SW 1271 (cell line): ENCODE data around the gene FAP.

Experiments
- DNase-seq, 2 experiments: peaks; one replicate each; lab custom pipeline; 2025; lab: John Stamatoyannopoulos, UW

FAP gene

DNA sequence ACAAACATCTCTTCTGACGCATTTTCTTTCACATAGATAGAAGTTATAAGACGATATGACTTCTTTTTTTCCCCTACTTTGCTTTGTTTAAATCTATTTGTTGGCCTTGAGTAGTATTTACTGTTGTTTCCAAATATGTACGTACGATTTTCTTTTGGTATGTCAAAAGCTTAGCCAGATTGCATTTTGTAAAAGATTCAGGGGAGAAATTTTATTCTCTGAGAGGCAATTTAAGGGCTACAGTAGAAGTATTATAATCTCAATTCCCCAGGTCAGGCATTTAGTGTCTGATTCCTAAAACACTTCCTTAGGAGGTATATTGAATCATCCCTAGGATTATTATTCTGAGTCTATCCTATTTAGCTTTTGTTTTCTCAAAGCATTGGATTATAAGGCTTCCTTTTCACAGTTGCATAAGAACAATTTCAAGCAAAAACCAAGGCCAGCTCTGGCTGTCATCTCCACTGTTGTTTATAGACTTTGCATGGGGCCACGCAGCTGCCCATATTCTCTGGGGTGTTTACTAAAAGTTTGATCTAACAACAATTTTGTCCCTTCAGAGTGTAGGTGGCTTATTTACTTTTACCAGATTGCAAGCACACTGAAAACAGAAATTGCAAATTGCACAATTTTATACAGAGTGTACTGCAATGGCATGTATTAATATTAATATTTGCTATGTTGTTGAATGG, 57.6 kb downstream of the FAP start:
- DNase-seq, result no peak

DNA sequence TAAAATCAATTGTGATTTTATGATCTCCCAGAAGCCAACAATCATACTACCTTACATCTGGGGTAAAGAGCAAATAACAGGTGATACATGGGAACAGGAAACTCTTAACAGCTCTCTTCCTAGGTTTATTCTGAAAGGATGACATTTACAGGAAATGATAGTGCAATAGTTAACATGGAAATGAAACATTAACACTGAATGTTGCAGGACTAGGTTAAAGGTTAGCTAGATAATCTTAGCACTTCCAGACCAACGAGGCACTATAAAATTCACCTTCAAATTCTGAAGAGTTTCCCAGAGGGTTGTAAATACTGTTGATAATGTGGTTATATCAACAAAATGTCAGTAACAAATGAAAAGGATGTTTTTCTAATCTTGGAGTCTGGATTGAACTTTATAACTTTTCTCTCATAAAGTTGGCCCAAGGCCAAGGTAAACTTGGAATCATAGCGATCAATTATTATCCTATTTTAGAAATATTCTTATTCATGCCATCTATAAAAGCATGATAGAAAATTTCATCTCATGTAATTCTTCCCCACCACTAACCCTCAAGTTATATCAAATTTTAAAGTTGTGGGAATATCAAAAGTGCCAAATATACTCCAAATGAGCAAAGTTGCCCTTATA, 58.3 kb downstream of the FAP start:
- DNase-seq, result no peak

DNA sequence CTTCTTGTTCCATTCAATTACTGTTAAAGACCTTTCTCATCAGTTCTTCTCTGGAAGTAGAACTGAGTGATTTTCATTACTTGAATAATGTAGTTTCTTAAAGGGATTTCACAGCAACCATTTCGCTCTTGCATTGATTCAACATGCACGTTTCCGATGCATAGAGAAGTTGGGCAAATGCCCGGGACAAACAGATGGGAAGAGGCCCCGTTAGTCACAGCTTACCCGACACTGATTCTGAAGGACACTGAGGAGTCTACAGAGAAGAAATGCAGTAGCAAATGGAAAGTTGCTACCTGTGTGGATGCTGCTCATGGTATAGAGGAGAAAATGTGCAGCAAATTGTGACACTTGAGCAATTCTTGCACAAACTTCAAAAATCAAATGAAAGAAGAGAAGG, 58.9 kb downstream of the FAP start:
- DNase-seq, result no peak

DNA sequence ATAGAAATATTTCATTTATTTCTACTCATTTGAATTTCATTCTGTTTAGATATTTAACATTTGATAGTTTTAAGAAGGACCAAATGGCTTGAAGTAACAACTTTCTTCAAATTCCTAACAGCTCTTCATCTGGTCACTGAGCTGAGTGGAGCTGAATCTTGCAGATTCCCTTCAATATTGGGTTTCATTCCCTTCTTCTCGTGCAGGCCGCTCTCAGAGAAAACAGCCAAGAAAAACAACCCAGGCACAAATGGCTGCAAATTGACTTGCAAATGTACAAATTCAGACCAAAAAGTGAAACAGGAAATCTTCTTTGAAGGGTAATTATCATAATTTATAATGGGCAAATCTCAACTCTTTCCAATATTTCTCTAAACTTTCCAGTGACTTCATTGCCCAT, 60.9 kb downstream of the FAP start:
- DNase-seq, result no peak

DNA sequence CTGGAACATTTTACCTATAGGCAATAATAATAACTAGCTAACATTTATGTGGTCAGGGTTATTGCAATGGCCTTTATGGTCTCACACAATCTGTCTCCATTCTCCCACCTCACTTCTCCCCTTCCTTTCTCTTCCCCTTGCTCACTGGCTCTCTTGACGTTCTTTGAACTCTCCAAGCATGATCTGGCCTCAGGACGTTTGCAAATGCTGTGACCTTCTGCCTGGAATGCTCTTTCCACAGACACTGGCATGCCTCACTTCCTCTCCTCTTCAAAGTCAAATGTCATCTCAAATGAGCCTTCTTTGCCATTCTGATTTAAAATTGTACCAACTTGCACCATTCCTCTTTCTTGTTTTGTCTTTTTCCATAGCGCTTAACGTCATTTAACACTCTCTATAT, 65.9 kb downstream of the FAP start:
- no peak for DNase-seq

DNA sequence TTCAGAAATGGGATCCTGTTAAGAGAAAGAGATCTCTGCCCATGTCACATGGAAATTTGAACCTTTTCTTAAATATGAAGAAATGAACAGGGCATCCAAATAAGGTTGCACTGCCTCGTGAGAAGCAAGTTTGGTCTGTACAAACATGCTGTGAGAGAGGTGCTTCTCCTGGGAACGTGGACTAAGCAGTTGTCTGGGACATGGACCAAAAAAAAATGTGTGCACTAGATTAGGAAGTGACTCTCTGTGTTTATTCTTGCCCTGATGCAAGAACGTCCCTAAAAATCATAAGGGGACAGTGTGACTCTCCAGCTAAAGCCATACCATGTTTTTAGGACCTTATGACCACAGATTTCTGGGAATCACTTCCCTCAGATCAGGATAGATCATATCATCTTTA, 67.5 kb downstream of the FAP start:
- DNase-seq, result no peak

DNA sequence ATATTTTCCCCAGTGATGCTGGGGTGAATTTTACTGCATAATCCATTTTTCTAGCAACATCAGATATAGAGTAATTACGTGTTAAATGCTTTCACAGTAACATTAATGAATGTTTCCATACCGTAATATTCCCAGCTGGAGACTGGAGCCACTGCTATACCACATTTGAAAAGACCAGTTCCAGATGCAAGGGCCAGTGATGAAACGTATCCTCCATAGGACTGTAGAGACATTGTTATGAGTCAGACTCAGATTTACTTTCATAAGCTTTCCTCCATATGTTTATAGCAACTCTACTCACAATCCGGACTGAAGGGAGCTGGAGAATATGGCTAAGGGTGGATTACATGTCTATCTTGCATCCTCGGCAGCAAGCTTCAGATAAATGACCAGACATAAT, 68.5 kb downstream of the FAP start:
- no peak for DNase-seq

DNA sequence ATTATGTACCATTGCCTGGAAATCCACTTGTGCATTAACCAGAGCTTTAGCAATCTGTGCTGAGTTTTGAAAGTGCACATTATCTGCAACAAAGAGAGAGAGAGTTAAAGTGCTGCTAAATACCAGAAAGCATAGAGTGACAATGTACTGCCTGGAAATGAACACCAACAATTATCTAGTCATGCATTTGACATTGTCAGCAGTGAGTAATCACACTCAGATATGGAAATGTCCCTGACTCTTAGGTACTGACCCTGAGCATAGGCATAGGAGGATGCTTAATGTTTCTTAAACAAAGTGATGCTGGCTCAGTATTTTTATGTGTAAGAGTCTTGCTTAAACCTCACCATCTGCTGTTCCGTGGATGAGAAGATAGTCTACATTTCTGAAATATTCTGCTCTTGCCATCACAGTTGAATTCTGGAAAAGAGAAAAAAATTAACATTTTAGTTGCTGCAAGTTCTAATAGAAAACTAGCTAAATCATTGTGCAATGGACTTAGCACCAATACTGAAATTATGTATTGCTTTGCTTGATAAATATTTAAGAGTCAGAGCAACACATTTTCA, 70.4 kb downstream of the FAP start:
- no peak for DNase-seq

DNA sequence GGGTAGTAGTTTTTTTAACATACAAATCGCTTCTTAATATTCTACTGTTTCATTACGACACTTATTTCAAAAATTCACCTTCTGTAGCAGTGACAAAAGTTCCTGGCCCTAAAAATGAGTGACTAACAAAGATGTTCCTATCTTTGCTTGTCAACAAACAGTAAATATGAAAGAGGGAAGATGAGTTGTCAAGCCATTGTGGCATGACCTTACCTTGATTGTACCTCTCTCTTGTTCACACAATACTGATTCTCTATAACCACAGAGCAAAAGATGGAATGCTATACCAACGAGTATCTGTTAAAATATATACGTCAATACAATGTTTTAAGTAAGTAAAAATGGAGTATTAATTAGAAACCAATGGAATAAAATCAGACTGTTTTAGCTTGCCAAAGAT, 76.5 kb downstream of the FAP start:
- no peak for DNase-seq

DNA sequence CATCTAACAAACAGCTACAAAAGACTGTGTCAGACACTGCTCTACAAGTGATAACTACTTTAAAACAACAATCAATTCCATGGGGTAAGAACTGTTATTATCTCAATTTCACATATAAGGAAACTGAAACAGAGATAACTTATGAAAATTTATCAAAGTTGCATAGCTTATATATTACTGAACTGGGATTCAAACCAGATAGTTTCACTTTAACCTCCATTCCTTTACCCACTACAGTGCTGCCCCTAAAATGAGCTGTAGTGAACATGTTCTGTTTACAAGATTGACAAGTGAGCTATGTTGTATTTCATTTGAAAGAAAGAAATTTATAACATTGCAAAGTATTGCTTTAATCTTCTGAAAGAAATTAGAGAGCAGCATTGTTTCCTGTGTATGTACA, 77.1 kb downstream of the FAP start:
- no peak for DNase-seq

DNA sequence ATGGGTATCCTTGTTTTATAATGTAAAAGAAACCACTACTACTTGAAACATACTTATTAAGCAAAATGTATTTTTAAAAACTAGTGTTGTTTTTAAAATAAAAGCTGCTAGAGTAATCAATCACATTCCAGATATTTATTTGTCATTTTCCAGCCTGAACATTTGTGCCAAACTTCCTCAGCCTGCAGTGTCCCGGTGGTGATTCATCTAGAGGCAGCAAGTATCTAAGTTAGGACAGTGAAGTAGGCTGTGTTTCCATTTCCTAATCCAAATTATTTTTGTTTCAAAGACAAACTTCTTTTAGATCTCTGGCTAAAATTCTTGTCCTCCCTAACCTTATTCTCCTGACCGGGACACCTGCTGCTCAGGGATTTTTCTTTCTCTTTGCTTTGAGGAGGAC, 78.4 kb downstream of the FAP start:
- no peak for DNase-seq

DNA sequence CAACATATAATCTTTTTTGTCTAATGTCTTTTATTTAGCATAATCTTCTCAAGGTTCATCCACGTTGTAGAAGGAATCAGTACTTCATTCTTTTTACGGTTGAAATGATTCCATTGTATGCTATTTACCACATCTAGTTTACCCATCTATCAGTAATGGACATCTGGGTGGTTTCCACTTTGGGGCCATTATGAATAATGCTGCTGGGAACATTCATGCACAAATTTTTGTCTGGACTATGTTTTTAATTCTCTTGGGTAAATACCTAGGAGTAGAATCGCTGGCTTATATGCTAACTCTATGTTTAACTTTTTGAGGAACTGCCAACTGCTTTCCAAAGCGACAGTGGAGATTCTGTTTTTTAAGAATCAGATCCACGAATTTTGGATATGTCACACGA, 83.8 kb downstream of the FAP start:
- no peak for DNase-seq

DNA sequence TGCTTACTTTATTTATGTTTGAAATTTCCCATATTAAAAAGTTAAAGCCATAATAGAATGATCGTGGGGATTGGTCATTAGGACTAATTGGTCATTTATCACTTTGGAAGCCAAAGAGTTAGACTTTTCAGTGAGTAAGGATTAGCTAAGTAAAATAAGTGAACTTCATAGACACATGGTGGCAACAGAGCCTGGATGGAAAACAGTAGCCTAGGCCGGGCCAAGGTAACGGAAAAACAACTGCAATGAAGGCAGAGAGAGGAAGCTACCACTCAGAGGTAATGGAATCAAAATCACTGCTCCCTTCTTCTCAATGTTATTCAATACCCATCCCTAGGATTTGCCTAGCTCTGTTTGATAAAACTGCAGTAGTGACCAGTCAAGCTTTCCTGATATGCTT, 87.1 kb downstream of the FAP start:
- DNase-seq, result no peak

DNA sequence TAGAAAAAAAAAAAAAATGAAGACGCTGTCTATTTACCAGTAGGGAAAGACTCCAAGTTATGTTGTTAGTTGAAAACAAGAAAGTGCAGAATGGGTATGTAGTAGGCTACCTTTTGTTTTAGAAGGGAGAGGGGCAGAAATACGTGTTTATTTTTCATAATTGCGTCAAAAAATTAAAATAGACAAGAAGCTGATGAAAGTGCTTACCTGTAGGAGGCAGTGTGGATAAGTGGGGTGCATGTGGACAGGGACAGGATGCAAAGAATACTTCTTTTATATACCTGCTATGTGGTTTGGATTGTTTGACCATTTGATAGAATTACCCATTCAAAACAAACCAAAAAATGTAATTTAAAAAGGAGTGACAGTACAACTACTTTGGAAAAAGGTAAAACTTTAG, 88.2 kb downstream of the FAP start:
- no peak for DNase-seq

DNA sequence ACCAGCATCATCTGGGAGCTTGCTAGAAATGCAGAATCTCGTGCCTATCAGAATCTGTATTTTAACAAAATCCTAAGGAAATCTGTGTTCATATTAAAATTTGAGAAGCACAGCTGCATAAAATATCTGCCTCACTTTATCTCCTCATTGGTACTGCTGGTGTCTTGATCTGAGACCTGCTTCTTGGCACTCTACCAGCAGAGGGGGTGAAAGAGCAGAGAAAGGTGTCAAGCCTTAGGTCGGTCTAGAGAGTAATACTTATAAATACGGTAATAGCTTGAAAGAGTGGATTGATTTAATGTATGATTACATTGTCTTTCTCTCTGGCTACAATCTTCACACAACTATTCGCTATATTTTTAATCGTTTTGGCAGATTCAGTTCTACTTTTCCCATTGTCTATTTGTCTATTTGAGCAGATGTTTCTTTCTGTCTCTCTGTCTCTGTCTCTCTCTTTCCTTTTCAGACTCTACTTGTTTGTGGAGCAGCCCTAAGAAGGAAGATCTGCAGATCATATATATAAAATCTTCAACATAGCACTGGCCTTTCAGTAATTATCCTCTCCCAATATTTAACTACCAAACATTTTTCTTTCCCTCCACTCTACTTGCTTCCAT, 89.5 kb downstream of the FAP start:
- DNase-seq, result peak in 1 of 2 experiments; percentile 59

DNA sequence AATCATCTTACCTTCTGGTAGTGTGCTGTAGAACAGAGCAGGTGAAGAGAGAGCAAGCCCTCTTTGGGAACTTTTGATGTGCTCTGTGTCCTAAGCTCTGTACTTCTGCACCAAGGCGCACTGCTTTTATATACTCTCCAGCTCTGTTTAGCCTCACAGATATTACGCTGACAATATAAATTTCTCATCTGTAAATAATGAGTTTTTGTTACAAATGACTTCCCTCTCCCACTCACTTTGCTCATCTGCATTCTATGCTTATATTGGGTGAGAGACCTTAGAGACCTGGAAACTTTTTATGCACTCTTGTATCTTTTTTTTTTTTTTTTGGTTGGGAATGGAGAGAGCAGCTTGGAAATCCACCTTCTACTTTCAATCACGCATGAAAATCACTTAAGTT, 91.1 kb downstream of the FAP start, which contains the start of gene GCG:
TSS of gene GCG (minus strand) at position 101 of the 400 bp plus-strand sequence. CDS start 3,069 bp downstream, outside the sequence.
- DNase-seq, result no peak

DNA sequence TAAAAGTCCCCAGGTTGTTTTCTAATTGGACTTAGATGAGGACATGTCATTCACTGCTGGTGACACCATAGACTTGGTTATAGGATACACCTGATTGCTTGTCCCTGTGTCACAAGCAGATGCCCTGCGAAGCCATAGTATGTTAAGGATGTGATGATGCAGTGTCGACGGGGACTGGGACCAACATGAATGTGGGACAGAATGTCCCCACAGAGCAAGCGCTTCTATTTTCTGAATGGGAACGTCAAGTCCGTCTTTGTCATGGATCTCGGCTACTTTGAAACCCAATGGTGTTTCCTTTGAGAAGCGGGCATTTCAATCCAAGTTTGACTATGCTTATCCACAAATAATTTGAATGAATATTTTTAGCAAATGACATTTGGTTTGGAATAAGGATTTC, 93.3 kb downstream of the FAP start:
- DNase-seq, result no peak

DNA sequence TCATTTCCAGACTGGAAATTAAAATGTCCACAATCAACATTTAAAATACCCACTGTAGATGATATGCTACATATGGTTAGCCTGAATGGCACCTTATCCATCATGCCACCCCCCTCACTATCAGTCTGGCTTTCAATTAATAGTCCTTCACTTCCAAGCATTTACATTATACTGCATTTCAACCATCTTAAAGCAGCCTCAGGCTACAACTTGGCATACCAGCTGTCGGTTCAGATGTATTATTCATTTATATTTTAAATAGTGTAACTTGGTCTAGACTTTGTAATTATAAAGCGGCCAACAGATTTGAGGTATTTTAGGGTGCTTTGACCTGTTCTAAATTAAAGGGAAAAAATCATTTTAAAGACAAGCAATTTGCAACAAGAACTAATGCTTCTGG, 93.8 kb downstream of the FAP start:
- no peak for DNase-seq

DNA sequence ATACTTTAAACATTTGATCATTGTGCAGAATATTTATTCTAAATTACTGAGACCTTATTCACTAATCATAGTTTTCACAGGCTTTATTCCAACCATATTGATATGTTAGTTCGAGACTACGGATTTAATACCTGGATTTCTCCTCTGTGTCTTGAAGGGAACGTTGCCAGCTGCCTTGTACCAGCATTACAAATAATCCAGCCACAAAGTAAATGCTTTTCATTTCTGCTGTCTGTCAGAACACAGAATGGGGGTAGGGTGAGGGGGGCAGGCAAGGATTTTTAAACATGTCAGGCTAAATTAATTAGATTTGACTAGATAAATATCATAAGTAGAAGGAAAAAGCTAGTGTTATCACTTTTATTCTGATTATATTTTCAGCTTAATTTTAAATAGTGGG, 94.3 kb downstream of the FAP start:
- no peak for DNase-seq

DNA sequence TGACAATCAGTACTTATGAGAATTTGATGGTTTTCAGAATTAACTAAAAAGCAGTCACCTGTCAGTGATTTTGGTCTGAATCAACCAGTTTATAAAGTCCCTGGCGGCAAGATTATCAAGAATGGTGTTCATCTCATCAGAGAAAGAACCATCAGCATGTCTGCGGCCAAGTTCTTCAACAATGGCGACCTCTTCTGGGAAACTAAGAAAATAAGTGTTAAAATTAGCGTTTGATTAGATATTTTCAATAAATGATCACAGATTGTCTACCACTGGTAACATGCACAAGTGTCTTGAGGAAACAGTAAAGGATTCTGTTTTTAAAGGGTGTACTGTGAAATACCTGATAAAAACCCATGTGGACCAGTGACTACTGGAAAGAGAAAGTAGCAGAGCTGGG, 99.3 kb downstream of the FAP start:
- no peak for DNase-seq

DNA sequence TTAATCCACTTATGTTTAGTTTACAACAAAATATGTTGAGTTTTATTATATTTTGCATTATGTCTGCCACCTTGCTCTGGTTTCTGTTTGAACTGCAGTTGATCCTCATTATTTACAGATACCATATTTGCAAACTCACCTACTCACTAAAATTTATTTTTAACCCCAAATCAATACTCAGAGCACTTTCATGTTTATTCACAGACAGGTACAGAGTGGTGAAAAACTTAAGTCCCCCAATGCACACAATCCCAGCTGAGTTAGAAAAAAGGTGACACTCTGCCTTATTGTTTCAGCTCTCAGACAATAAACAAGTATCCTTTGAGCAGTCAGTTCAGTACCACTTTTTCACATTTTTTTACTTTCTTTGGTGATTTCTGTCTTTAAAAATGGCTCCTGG, 104.9 kb downstream of the FAP start:
- no peak for DNase-seq

DNA sequence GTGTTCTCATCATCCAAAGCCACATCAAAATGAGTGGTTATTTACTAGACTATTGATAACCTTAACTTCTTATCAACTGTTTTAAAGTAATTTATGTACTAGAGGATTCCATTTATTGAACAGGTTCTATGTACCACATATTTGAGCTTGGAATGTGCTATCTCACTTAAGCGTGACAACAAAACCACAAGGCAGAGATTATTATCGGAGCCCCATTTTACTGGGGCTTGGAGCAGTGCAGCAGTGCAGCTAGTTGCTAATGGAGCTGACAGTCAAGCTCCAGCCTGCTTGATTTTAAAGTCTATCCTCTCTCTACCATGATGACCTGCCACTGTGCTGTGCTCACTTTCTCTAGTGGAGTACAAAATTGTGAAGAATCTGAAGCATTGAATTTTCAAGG, 115.8 kb downstream of the FAP start:
- no peak for DNase-seq

DNA sequence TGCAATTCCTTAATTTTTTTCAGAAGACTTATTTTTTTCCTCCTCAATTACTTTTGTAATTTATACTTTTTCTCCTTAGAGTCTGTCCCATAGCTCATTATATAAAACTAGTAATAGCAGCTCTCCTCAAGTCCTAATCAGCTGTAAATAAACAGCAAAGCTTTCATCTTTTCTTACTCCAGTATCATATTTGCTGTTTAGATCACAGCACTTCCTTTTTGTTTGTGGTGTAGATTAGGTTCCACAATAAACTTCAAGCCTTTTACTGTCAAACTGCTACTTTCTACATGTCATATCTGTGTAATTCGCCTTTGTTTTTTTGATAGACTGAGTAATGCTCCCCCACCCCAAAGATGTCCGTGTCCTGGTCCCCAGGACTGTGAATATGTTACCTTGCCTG, 116.7 kb downstream of the FAP start:
- no peak for DNase-seq
